Stimulated activated CD4-positive, alpha-beta T cell treated with anti-CD3 and anti-CD28 coated beads, TNF-alpha, amount 100 ng/mL, for 1 hour (primary cell): ENCODE results near the gene FLT1.

Source experiments
- DNase-seq, 3 donors: peaks; one replicate each; pipeline ENCODE4 v3.0.0-alpha.2; 2020; ENCODE audit warnings: low read depth in 3 of 3, low spot score in 1 of 3

Gene FLT1

GRCh38 chr13:28257305-28257704, 237.6 kb downstream of the FLT1 start:
- no peak for DNase-seq

DNA sequence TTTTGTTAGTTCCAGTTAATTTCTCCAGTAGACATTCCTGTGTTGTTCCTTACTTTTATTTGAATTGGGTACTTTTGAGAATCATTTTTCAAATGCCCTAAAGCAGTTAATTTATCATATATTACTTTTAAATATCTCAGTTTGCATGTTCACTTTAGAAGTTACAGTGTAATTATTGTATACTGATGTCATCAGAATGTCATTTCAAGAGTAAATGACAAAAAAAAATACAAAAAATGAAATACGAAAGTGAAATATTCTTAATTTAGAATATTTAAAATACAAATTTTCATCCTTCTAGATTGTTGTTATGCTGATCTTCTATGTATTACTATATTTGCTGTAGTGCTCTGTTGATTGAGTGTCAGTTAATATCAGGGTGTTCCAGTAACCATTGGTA, 242.4 kb downstream of the FLT1 start:
- no peak for DNase-seq

DNA sequence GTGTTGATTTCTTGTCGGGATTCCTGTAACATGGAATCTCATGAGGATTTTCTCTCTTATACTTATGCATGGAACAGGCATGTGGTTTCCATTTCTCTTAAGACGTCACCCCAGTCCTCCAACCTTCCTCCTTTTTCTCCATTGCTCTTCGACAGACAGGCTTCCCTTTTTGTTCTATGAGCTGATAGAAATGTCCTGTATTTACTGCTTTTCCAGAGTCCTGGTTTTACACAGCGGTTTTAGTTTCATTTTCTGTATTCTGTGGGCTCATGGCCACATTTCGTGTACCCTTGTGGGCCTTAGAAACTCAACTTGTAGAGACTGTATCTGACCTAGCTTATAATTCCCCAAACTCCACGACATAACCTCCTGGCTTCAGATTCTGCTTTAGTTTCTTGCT, 243.5 kb downstream of the FLT1 start:
- DNase-seq = no peak

- DNase-seq = no peak
Measured at GRCh38 chr13:28250542-28250941, 244.4 kb downstream of the FLT1 start.
